ENCODE results near the gene NCOR1. TPM values are rescaled to one million over a fixed set of nuclear protein-coding genes. Genes with fewer than 3 reads are reported as not detected.

The NCOR1 gene
- total RNA-seq, 2 donors from 2014 or later = 59.6 to 65.7 TPM

GRCh38 chr17:15999974-16000827, 215.1 kb downstream of the NCOR1 start:
- intact Hi-C loops (cut with DNase I) = loop anchor here in 1 of 2 donors (5.0 kb wide), 1 partner anchor 173 kb away; no protein-coding TSS in a partner anchor
- peak; percentile 42 to 54 for ATAC-seq
- peak; percentile 48 for DNase-seq

GRCh38 chr17:15999141-15999973, 216.0 kb downstream of the NCOR1 start, which contains the start of the genes TTC19 and ZSWIM7:
TSS of gene TTC19 (plus strand) at chr17:15999824. CDS start at chr17:15999849, 25 bp downstream.
TSS of gene ZSWIM7 (minus strand) at chr17:15999704. CDS start at chr17:15999594, 110 bp downstream.
- ATAC-seq (peak; percentile 97 to 98), DNase-seq (peak; percentile 98)
- intact Hi-C loops (cut with DNase I) = loop anchor here in 1 of 2 donors (5.0 kb wide), 1 partner anchor 172 kb away; no protein-coding TSS in a partner anchor

GRCh38 chr17:15998031-15998562, 217.2 kb downstream of the NCOR1 start:
- intact Hi-C loops (cut with DNase I) = loop anchor here in 1 of 2 donors (5.0 kb wide), 1 partner anchor 171 kb away; no protein-coding TSS in a partner anchor
- no peak for ATAC-seq
- no peak for DNase-seq

GRCh38 chr17:15996322-15996721, 219.0 kb downstream of the NCOR1 start:
- no peak for ATAC-seq

GRCh38 chr17:15981646-15982580, 233.4 kb downstream of the NCOR1 start:
- intact Hi-C loops (cut with DNase I) = no loop called here
- ATAC-seq (no peak), DNase-seq (no peak)

More at GRCh38 chr17:15996322-15996721, 219.0 kb downstream of the NCOR1 start:
- intact Hi-C loops (cut with DNase I) = loop anchor here in 1 of 2 donors (5.0 kb wide), 1 partner anchor 169 kb away; no protein-coding TSS in a partner anchor
- DNase-seq = no peak

- intact Hi-C loops (cut with DNase I) = no loop called here
These were observed 234.1 kb downstream of the NCOR1 start for GRCh38 chr17:15981208-15981607.

More at GRCh38 chr17:15981208-15981607, 234.1 kb downstream of the NCOR1 start:
- no peak for DNase-seq
- no peak for ATAC-seq

Other genes with a start within 250 kb of the NCOR1 start
- 10 to 100 TPM; 15.8 to 30.1 TPM for gene ZSWIM7, start 215.8 kb downstream of the NCOR1 start, total RNA-seq
- 10 to 100 TPM; 22.1 to 39.6 TPM for gene TTC19, start 215.7 kb downstream of the NCOR1 start, total RNA-seq
- gene PIGL, start 1.7 kb upstream of the NCOR1 start, total RNA-seq = 10 to 100 TPM in 1 of 2 donors, 1 to 10 TPM in 1; 9.7 to 18.0 TPM
- 10 to 100 TPM; 14.4 to 19.8 TPM for gene CENPV, start 137.9 kb upstream of the NCOR1 start, total RNA-seq
- gene UBB, start 165.6 kb upstream of the NCOR1 start, total RNA-seq = 1,000 to 10,000 TPM; 1,163 to 1,195 TPM
- gene TRPV2, start 200.0 kb upstream of the NCOR1 start, total RNA-seq = 10 to 100 TPM; 14.3 to 21.1 TPM

Data from left cardiac atrium (tissue), 4 donors.